ENCODE measurements around the gene NAALADL2.
"Not testable (repeated sequence)": the region's sequence is repeated elsewhere in the genome, so short reads cannot be mapped to it uniquely, and the experiment has no call there.

NAALADL2 gene

DNA sequence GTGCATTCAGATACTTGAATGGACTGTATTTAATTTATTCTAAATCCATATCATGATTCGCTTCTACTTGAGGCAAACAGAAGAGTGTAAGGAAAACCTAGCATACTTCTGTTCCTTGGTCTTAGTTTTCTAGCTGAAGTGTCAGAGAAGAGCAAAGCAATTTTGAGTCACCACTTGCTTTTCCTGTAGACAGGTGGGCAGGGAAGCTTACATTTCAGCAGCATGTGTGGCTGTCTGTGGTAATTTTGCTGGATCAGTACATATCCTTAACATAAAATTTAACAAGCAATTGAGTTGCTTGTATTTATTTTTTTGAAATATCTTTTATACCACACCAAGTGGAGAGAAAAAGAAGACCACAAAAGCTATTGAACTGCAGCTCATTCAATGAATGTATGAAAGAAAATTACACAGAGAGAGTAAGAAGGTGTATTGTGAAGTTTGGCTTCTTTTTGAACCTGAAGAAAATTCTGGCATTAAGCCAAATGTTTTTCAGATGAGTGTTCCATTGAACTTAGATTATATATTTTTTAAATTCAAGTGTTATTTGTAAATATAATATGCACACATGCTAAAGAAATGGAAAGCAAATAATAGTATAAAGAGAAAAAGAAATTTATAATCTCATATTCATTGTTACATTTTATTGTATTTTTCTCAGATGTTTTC, 747.6 kb downstream of the NAALADL2 start:
- in situ Hi-C loops (cut with HindIII; ENCODE audit: low pct_ligation_motif_present, low pct_unique_long_range_greater_than_20kb, low sequenced_read_pairs): no loop called here
- peak; percentile 2 for DNase-seq

DNA sequence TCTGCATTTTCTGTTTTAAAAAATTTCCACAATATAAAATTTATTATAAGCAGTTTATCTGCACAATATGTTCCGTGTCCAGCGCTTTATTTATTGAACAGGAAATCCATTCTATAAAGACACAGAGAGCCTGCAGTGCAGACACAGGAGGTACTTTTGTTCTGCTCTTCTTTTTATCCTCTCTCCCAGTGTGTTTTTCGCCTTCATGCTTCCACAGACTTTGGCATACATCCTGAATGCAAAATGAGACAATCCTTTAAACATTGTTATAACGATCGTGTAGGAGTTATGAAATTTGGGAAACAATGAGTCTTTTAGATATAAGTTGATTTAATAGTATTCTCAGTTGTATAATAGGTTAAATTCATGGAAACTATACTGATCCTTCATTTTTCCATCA, 749.2 kb downstream of the NAALADL2 start:
- no peak for DNase-seq
- in situ Hi-C loops (cut with HindIII; ENCODE audit: low pct_ligation_motif_present, low pct_unique_long_range_greater_than_20kb, low sequenced_read_pairs): no loop called here

DNA sequence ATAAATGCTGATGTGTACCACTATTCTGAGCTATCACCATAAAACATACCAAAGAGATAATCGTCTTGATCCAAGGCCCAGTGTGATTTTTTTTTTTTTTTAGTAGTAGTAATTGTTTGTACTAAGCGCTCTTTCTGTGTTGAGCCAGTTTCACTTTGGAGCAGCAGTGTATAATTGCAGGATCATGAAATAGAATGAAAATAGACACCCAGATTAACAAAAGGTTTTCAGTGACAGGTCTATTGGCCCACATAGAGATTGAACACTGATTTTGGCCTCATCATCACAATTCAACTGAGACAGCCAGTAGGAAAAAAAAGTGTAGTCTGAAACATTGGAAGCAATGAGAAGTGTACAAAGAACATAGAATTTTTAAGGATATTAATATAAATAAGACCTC, 749.8 kb downstream of the NAALADL2 start:
- DNase-seq: no peak
- in situ Hi-C loops (cut with HindIII; ENCODE audit: low pct_ligation_motif_present, low pct_unique_long_range_greater_than_20kb, low sequenced_read_pairs): no loop called here

DNA sequence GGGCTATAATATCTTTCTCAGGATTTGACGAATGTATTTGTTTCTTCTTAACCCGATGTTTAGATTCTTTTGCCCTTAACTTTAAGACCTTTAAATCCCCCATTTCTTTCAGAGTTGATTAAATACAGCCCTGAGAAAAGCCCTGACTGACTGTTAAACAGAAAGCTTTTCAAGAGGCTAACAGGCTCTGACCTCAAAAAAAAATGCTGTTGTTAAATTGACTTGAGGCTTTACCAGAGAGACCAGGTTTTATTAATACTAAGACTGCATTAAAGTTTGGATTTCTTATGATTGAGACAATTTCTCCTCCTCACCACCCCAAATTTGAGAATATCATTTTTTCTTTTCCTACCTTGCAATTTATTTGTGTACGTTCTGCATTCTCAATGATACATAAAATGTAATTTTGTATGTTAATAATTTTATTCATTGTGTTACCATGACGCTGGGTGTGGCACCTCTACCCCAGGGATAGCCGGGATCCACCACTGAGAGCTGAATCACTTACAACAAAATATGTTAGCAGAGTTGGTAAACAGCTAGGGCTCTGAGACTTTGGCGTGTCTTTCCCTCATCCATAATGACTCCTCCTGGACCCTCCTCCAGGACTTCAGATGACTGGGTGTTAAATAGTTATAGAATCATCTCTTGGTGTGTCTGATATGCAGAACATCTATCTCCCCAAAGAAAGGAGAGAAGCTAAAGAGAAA, 753.5 kb downstream of the NAALADL2 start:
- in situ Hi-C loops (cut with HindIII; ENCODE audit: low pct_ligation_motif_present, low pct_unique_long_range_greater_than_20kb, low sequenced_read_pairs): no loop called here
- DNase-seq: no peak

DNA sequence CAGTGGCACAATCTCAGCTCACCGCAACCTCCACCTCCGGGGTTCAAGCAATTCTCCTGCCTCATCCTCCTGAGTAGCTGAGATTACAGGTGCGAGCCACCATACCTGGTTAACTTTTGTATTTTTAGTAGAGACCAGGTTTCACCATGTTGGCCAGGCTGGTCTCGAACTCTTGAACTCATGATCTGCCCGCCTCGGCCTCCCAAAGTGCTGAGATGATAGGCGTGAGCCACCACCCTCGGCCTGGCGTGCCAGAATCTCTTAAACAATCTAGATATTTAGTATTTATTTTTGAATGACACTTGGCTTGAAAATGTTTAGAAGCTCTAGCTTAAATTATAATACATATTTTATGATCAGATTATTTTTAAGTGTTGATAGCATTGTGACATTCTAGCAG, 755.0 kb downstream of the NAALADL2 start:
- in situ Hi-C loops (cut with HindIII; ENCODE audit: low pct_ligation_motif_present, low pct_unique_long_range_greater_than_20kb, low sequenced_read_pairs); DNase-seq: not testable (repeated sequence)

DNA sequence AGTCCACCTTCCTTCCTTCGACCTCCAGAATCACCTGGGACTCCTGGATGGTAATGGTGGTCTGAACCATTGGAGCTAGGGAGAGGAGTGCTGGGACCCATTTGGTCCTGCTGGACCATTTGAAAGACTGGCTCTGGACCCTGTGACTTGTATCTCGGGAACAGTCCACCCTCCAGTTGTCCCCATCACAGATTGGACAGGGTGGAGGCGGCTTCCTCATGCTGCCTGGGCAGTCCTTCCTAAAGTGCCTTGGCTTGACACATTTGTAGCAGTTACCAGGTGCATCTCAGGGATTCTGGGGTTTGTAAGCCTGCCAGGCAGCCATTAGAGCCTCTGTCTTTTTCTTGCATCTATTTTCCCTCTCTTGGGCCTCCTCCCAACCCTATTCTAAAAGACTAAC, 758.1 kb downstream of the NAALADL2 start:
- in situ Hi-C loops (cut with HindIII; ENCODE audit: low pct_ligation_motif_present, low pct_unique_long_range_greater_than_20kb, low sequenced_read_pairs): no loop called here
- no peak for DNase-seq

DNA sequence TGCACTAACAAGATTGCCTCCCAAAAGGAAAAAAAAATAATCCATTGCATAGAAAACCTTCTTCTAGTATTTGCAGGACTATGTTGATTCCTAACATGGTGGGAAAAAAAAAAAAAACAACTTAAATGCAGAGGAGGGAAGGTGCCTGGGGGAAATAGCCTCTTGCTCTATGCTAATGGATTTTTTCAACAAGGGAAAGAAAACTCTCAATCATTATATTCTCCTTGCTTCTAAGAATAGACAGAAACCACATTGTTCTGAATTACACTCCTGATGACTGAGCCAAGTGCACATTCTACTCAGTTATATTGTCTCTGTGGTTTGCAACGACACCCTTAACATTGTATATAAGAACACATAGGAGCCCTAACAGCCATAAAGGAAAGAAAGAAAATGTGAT, 760.2 kb downstream of the NAALADL2 start:
- in situ Hi-C loops (cut with HindIII; ENCODE audit: low pct_ligation_motif_present, low pct_unique_long_range_greater_than_20kb, low sequenced_read_pairs): no loop called here
- no peak for DNase-seq

DNA sequence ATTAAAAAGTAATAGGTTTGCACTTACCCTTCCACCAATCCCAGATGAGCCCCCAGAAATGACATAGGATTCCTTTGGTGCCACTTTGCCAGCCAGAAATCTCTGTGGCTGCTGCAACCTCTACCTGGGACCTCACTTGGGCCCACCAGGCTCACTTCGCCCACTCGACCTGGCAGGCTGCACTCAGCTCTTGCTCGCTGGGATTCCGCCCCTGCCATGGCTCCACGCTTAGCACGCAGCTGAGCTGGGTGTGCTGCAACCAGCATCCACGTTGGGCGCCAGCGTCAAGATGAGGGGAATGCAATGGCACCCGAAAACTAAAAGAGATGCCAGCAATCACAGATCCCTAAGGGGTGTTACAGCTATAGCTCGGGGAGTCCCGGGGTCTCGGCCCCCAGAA, 761.0 kb downstream of the NAALADL2 start:
- DNase-seq: no peak
- in situ Hi-C loops (cut with HindIII; ENCODE audit: low pct_ligation_motif_present, low pct_unique_long_range_greater_than_20kb, low sequenced_read_pairs): no loop called here

DNA sequence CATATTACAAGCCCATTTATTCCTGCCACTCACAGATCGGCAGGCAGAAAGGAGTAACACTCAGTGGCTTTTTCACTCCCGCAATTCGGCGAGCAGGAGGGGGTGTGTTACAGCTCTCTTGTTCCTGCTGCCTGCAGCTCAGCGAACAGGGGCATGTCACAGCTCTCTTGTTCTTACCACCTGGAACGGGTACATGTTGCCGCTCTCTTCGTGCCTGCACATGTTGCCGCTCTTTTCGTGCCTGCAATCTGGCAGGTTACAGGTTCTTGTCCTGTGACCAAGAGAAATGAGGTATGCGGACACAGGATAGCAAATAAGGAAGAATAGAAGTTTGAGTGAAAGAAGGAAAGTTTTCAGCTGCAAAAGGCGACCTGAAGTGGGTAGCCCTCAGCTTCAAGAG, 761.4 kb downstream of the NAALADL2 start:
- in situ Hi-C loops (cut with HindIII; ENCODE audit: low pct_ligation_motif_present, low pct_unique_long_range_greater_than_20kb, low sequenced_read_pairs): no loop called here
- no peak for DNase-seq

DNA sequence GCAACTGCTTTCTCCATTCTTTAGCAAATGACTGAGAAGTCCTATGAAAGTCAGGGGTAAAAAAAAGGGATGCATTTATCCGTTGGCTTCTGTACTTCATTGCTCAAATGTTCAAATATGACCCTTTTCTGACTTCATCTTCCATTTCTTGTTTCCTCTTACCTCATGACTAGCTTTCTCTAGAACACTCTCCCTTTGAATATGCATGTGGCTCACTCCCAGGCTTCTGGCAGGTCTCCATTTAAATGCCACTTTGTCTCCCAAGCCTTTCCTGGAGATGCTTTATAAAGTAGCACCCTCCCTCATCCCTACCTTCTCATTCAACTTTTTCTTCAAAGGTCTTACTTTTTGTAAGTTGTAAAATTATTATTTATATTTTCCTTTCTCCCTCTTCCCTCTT, 781.8 kb downstream of the NAALADL2 start:
- no peak for DNase-seq
- in situ Hi-C loops (cut with HindIII; ENCODE audit: low pct_ligation_motif_present, low pct_unique_long_range_greater_than_20kb, low sequenced_read_pairs): no loop called here

DNA sequence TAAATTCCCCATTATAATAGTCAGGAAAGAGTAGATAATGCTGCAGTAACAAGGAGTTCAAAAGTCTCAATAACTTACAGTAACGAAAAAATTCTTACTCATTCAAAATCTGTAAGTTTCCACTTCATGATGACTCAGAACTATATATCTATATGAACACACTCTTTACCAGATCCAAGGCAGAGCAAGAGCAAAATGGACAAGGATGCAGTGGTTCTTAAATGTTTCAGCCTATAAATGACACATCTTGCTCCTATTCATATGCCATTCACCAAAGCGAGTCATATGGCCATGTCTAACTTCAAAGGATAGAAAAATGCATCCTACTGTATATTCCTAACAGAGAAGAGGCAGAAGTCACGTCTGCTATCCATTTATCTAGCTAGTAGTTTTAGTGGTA, 787.7 kb downstream of the NAALADL2 start:
- no peak for DNase-seq
- in situ Hi-C loops (cut with HindIII; ENCODE audit: low pct_ligation_motif_present, low pct_unique_long_range_greater_than_20kb, low sequenced_read_pairs): no loop called here

DNA sequence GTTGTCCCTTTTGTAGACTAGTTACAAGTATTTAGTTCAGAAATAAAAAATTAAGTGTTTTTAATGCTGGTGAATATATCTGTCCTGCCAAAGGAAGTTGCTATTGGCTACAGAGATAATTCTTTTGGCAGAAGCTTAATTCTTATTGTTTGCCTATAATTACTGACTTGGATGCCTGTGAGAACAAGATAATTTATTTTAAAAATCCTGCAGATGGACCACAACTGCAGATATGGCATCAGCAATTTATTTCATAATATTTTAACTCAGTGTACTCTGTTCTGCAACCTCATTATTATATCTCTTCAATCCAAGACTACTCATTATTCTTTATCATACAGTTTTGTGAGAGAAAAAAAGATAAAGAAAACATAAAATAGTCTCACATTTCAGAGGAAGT, 789.8 kb downstream of the NAALADL2 start:
- in situ Hi-C loops (cut with HindIII; ENCODE audit: low pct_ligation_motif_present, low pct_unique_long_range_greater_than_20kb, low sequenced_read_pairs): no loop called here

DNA sequence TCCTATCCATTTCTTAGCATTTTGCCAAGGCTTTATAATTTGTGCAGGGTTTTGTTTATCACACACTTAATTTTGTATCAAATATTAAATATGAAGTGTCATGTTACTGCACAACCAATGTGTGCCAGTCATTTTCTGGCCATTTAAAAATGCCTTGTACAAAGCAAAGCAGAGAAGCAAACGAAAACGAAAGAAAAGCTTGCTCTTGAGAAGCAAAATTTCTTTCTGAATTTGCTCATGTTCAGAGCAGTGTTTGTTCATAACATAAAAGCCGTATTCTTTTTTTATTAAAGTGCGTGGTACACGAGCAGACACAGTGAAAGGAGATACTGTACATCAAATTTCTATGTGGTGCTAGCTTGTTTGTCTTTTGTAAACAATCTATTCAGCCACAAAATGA, 792.6 kb downstream of the NAALADL2 start:
- DNase-seq: no peak
- in situ Hi-C loops (cut with HindIII; ENCODE audit: low pct_ligation_motif_present, low pct_unique_long_range_greater_than_20kb, low sequenced_read_pairs): no loop called here

More for the DNA sequence above, 789.8 kb downstream of the NAALADL2 start:
- DNase-seq: no peak

DNA sequence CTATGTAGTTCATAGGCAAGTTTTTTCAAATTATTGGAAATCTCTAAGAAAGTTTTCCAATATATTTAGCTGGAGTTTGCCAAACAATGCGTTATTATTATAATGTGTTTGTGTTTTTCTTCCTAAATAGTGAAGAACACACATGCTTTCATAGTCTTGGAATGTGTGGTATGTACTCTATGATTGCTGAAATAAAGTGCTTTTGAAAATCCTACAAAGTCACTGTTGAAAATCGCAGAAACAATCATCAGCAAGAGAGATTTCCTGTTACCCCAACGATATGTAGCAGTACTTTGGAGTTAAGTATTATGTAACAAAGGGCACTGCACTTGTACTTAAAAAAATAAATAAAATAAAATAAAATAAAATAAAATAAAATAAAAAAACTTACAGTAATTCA, 796.2 kb downstream of the NAALADL2 start:
- in situ Hi-C loops (cut with HindIII; ENCODE audit: low pct_ligation_motif_present, low pct_unique_long_range_greater_than_20kb, low sequenced_read_pairs): no loop called here
- no peak for DNase-seq

DNA sequence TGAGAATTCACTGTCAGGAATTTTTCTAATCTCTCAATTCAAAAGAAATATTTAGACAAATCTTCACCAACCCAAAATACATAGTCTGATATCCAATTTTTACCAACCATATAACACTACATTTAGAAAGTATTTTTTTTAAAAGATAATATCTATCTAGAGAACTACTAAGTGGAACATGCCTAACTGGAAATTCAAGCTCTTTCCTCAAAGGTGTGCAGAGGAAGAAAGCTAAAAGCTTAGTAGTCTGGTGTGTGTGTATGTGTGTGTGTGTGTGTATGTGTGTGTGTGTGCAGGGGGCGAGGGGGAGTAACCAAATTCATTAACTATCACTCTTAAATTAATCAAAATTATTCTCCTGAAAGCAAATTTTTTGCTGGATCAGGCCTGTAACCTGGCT, 797.3 kb downstream of the NAALADL2 start:
- in situ Hi-C loops (cut with HindIII; ENCODE audit: low pct_ligation_motif_present, low pct_unique_long_range_greater_than_20kb, low sequenced_read_pairs): no loop called here
- DNase-seq: no peak

DNA sequence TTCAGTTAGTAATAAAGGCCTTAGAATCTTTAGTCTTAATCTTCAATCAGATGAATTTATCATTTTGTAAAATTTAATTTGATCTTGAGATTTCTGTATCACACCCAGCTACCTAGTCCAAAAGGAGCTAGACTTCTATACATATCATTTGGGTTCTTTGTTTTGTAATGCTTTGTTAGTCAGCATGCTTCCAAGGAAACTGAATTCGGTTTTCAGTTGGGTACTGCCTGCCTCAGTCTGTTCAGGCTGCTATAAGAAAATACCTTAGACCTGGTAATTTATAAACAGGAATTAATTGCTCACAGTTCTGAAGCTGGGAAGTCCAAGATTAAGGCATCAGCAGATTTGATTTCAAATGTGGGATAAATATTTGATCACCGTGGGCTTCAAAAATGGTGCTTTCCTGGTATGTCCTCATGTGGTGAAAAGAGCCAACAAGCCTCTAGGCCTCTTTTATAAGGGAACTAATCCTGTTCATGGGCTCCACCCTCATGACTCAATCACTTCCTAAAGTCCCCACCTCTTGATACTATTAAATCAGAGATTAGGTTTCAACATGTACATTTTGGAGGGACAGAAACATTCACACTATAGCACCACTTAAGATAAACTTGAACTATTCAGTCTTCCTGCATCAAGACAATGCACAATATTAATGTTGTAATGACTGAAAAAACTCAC, 800.7 kb downstream of the NAALADL2 start:
- DNase-seq: no peak
- in situ Hi-C loops (cut with HindIII; ENCODE audit: low pct_ligation_motif_present, low pct_unique_long_range_greater_than_20kb, low sequenced_read_pairs): no loop called here

DNA sequence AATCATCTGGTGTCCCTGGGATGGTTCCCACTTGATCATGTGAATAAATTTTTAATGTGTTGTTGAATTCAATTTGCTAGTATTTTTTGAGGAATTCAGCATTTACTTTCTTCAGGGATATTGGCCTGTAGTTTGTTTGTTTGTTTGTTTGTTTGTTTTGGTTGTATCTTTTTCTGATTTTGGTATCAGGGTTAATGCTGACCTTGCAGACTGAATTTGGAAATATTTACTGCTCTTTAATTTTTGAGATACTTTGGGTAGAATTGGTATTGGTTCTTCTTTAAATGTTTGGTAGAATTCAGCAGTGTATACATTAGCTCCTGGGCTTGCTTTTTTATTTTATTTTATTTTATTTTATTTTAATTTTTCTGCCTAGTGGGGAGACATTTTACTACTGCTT, 803.7 kb downstream of the NAALADL2 start:
- DNase-seq: no peak
- in situ Hi-C loops (cut with HindIII; ENCODE audit: low pct_ligation_motif_present, low pct_unique_long_range_greater_than_20kb, low sequenced_read_pairs): no loop called here

DNA sequence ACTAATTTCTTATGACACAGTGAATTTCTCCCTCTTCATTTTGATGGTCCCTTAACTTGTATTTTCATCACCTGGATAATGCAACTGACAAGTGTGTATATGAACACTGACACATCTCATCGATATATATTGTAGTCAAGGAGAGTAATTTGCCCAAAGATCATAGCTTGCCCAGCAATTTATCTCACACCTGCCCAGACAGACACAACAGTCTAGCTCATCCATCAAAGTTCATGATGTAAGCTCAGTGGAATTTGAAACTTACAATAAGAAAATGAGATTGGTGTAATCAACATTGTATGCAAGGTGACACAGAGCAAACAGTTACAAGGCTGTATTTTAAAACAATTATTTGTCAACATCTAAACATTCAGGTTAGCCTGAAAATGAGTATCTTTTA, 805.8 kb downstream of the NAALADL2 start:
- in situ Hi-C loops (cut with HindIII; ENCODE audit: low pct_ligation_motif_present, low pct_unique_long_range_greater_than_20kb, low sequenced_read_pairs): no loop called here
- DNase-seq: no peak

DNA sequence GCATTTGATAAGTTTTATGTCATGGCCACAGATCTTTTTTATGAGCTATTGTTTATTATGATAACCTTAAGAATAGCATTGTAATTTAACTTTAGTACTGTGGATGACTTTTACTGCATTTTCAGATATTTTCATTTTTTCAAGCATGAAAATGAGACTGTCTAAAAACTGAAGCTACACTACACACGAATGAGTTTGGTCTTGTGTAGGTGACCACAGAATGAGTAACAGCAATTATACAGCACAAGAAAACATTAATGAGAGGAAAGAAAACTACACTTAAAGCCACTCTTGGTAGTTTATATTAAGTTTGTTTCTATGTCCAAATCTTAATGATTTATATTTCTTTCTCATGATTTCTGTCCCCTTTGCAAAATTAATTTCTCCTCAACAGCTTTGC, 809.2 kb downstream of the NAALADL2 start:
- DNase-seq: no peak

DNA sequence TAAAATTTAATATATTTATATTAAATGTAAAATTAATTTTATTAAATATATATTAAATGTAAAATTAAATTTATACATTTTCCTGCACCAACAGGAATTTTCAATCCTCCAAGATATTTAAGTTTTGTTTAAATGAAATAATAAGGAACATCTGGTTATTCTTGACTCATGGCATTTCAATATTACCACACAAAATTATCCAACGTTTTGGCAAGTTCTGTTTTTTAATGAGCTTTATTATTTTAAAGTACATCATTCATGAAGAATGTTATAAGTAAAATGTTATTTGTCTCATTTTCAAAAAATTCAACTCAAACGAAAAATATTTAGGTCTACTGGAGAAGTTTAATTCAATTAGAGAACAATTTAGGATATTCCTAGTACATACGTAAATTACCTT, 811.4 kb downstream of the NAALADL2 start:
- in situ Hi-C loops (cut with HindIII; ENCODE audit: low pct_ligation_motif_present, low pct_unique_long_range_greater_than_20kb, low sequenced_read_pairs): no loop called here
- no peak for DNase-seq

More for the DNA sequence above, 809.2 kb downstream of the NAALADL2 start:
- in situ Hi-C loops (cut with HindIII; ENCODE audit: low pct_ligation_motif_present, low pct_unique_long_range_greater_than_20kb, low sequenced_read_pairs): no loop called here

Data from ACHN (cell line).